Stimulated activated CD4-positive, alpha-beta T cell treated with anti-CD3 and anti-CD28 coated beads, Interleukin-15, amount 100 ng/mL, for 1 hour (primary cell): ENCODE results near the gene CST8.

ENCODE experiments used
- DNase-seq, 2 donors: peaks; one replicate each; pipeline ENCODE4 v3.0.0-alpha.2; 2020; ENCODE audit warnings: low read depth in 1 of 2, low spot score in 1 of 2

The CST8 gene

DNA sequence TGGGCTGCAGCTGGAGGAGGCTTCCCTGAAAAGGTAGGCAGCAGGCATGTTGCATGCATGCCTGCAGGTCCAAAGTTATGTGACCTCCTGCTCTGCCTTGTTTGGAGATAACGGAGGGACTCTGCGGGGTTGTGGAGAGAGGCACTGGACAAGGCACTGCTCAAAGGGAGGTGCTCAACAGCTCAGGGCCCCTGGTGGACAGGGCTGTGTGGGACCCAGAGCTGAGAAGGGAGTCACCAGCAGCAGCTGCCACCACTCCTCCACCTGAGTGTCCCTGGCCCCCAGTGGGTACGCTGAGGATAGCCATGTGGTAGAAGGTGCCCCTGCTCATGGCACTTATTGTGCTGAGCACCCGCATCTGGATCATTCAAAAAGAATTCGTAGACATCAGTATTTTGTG lies 15.5 kb upstream of the CST8 start:
- no peak for DNase-seq

DNA sequence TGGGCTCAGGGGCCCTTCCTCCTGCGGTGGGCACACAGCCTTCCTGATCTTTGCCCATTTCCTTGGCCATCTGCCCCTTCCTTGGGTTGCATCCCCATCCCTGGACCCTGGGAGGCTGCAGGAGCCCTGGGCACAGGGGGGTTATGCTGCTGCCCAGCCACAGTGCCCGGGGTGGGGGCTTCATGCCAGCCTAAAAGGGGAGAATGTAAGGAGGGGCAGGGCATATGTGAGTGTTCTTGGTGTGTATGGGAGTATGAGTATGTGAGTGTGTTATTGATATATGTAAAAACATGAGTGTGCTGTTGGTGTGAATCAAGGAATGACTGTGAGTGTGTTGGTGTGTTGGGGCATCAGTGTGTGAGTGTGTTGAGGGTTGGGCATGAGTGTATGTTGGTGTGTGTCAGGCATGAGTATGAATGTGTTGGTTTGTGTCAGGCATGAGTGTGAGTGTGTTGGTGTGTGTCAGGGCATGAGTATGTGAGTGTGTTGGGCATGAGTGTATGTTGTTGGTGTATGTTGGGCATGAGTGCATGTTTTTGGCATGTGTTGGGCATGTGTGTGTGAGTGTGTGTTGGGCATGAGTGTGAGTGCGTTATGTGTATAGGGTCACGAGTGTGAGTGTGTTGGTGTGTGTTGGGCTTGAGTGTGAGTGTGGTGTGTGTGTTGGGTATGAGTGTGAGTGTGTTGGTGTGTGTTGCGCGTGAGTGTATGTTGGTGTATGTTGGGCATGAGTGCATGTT lies 14.7 kb upstream of the CST8 start:
- no peak for DNase-seq

DNA sequence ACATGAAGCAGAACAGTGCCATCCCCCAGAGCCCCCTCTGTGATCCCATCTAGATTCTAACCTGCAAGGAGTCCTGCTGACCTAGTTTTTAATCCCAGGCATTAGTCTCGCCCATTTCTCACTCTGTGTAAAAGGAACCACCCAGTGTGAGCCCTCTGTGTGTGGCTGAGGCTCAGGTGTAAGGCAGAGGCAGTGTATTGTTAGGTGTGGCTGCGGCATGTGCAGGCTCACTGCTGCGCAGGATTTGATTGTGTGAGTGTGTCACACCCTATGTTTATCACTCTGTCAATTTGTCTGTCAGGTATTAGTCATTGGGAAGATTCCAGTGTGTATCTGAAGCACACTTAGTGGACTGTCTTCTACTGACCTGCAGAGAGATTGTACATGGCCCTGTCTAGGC lies 13.7 kb upstream of the CST8 start:
- no peak for DNase-seq

DNA sequence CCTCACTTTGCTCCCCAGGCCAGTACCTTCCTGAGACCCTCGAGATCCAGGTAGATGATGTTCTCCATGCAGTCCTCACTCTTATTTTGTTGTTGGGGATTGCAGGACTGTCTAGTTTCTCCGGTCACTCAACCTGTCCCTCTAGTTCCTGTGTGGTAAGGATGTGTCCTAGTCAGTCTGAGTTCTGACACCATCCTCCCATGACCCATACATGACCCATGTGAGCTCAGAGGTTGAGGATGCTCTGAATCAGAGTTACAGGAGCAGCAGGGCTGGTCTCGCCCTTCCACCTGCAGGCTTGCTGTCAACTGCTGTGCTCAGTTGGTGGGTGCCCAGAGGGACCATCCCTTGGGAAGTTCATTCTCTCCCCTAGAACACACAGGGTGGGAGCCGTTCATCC lies 11.9 kb upstream of the CST8 start:
- no peak for DNase-seq

DNA sequence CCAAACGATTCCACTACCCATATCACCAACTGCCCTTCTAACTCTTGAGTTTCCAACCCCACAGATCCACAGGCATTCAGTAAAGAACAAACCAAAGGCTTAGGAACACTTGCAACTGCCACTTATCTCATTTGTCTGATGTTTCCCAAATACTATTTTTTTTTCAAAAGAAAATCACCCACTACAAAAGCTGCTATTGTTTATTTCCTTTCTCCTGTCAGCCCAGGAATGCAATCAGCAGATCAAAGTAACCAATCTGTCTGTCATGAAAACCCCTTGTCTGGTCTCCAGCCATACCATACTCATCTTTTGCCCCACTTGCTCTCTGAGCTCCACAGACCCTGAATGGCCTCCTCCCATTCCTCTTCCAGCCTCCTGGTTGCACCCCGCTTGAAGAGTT lies 8.8 kb upstream of the CST8 start:
- DNase-seq = no peak

DNA sequence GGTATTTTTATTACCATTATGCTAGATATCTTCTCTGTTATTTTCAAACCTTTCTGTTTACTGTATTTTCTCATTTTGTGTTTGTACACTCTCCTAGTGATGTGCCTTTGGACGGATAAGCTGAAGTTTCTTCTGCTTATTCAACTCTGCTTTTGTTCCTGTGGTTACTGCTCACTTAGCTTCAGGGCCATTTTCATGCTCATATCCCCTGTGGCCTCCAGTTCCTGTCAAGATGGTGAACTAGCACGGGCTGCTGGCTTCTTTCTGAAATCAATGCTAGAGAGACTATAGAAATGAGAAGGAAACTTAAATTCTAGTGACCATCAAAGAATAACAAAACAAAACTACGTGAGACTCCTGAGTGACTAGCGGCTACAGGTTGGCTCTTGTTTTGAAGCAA lies 6.8 kb upstream of the CST8 start:
- DNase-seq = no peak

DNA sequence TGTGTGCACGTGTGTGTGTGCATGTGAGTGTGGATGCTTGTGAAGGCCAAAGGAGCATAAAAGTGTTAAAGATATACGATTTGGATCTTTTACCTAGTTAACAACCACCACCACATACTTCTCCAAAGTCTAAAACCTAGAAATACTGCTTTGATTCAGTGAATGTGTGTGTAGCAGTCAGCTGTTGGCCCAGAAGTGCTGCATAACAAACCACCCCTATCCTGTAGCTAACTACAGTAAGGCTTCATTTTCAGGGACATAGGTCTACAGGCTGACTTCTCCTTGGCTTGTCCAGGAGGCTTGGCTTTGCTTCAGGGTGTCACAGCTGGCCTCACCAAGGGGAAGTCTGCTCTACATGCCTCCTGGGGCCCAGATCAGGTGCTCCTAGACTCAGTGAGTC lies 2.4 kb upstream of the CST8 start:
- no peak for DNase-seq

DNA sequence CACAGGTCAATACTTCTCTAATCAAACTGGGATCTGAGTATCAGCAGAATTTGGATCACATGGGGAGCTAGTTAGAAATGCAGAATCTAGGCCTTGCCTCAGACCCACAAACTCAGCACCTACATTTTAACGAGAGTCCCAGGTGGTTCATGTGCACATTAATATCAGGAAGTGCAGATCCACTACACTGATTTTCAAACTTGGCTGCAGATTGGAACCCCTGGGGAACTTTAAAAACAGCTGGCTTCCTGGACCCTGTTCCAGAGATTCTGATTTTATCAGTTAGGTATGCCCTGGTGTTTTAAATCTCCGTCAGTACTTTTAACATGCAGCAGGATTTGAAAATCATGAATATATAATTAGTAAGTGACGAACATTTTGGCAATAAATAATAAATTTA lies 1.9 kb upstream of the CST8 start:
- no peak for DNase-seq

DNA sequence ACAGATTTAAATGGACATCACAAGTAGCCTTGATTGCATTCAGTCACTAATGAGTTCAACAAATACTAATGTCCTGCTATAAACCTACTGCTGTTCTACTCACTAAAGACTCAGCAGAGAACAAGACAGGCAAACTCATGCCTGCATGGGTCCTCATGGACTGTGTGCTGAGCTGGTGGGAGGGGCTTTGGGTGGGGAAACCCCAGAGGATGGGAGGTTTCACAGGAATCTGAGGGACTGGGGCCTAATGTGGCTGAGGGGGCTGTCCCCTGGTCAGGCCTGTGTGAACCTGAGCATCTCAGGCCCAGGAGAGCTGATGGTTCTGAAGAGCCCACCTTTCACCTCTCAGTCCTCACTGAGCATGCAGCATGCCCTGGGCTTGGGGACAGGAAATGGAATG lies 1.4 kb downstream of the CST8 start:
- DNase-seq = no peak

DNA sequence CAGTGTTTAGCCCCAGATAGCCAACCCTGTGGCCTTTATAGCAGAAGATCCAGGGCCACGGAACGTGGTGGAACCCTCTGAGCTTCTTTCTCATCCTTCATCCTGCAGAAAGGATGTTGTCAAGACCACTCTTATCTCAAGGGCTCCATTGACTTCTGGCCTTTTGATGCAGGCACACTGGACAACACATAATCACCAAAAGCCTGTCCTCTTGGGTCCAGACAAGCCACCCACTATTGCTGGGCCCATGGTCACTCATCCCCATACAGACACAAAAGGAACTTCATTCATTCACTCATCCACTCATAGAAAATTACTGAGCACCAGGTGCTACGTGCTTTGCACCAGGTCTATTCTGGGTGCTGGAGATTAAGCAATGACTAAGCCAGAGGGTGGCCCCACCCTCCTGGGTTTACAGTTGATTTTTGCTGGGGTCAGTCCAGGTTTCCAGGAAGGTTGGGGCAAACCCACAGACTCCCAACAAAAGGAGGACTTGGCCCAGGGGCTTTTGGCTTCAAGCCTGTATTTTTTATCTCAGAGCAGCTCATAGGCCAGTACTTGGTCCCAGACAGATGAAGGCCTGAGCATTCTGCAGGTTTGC lies 2.4 kb downstream of the CST8 start:
- no peak for DNase-seq

DNA sequence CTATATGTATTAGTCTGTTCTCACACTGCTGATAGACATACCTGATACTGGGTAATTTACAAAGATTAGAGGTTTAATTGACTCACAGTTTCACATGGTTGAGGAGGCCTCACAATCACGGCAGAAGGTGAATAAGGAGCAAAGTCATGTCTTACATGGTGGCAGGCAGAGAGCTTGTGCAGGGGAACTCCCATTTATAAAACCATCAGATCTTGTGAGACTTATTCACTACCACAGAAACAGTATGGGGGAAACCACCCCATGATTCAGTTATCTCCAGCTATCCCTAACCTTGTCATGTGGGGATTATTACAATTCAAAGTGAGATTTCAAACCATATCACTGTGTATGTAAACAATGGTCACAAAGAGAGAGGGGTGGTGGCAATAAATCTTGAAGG lies 6.6 kb downstream of the CST8 start:
- DNase-seq = no peak

DNA sequence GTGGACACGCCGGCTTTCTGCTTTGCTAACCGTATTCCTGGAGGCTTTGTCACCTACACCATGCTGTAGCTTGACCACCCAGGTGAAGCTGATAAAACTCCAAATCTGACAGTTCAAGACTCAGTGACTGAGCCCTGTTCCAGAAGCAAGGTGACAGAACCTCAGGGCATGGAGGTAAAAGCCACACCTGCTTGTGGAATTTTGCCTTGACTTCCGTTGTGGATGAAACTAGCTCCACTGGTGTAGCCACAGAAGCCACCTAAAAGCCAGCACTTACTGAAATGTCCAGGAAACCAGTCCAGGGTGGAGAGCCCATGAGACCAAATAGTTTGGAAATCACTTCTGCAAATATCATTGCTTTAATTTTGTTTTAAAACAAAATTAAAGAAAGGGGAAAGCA lies 11.0 kb downstream of the CST8 start:
- no peak for DNase-seq

DNA sequence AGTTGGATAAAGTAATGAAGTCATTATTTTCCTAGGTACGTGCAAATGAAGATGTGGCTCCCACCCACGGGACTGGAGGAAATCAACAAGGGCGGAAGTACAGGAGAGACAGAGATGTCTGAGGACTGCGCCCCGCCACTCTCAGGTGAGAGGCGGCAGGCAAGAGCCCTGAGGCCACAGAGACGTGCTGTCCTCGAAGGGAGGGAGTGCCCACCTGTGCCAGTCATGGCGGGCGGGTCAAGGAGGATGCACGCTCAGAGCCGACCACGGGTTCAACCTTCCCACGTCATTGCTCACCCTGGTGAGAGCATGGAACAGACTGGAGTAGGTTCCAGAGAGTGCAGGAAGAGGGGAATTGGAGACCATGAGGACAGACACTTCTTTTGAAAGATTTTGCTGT lies 12.7 kb downstream of the CST8 start:
- no peak for DNase-seq

DNA sequence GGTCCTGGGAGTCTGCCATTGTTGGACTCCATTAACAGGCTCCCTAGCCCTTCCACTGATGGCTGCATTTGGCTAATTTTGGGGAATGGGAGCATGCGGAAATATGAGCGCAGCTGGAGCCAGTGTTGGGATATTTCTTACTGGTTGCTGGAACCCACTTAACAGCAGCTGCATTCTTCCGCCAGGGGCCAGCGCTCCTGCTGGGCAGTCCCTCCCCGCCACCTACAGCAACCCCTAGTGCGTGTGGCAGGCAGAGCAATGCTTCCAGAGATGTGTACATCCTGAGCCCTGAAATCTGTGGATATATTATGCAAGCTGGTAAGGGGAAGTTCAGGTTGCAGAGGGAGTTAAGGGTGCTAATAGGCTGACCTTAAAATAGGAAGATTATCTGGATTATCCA lies 16.4 kb downstream of the CST8 start:
- no peak for DNase-seq

DNA sequence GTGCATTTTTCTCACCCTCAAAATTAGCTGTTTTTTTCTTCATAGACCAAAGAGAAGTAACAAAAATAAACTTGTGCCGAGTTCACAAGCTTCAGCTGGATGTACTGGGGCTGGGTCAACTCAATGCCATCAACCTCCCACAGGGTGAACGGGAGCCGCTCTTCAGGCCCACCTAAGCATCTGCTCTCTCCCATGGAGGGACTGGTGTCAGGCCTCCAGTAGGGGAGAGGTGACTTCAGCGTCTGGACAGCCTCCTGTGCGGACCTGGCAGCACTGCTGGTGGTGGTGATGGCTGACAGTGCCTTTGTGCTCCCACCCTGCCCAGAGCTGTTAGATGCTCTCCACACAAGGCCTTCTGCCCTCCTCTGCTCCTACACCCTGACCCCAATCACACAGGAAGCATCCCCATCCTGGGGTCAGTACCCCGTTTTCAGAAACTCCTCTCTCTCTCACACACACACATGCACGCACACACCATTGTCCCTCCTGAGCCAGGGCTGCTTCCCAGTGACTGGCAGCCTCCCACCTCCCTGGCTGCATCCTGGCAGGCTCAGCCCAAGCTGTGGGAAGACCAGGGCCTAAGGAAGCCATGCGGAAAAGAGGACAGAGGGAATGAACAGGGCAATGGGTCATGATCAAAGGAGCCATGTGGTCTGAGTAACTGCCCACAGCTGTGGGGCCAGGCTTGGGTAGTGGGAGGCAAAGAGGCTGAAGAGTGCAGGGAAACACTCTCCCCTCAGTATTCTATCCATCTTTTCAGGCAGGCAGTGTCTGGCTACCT lies 17.7 kb downstream of the CST8 start:
- DNase-seq = no peak

DNA sequence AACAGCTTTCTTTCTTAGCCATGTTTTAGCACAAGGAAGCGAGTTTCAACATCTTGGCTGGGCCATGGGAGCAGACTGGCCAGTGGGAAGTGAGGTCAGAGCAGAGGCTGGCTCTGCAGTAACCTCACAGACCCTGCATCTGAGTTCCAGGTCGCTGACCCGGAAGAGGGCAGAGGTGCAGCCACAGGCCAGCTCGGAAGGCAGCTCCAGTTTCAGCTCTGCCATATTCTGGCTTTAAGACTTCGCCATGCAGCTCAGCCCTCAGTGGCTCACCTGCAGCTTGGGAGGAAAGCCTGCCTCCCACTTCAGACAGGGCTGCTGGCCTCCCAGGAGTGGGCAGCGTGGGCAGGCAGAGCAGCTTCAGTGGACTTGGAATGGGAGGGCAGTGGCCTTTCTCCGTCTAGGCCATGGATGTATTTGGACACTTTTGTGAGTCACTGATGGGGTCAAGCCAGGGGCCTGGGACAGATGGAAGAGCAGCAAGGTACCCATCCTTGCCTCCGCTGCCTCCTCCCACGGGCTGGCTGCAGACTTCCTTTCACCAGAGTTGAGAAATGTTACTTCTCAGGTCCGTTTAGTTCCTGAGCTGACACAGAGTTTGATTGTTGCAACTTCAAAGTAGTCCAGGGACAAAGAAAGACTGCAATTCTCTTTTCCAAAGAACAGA lies 18.5 kb downstream of the CST8 start:
- DNase-seq = no peak

DNA sequence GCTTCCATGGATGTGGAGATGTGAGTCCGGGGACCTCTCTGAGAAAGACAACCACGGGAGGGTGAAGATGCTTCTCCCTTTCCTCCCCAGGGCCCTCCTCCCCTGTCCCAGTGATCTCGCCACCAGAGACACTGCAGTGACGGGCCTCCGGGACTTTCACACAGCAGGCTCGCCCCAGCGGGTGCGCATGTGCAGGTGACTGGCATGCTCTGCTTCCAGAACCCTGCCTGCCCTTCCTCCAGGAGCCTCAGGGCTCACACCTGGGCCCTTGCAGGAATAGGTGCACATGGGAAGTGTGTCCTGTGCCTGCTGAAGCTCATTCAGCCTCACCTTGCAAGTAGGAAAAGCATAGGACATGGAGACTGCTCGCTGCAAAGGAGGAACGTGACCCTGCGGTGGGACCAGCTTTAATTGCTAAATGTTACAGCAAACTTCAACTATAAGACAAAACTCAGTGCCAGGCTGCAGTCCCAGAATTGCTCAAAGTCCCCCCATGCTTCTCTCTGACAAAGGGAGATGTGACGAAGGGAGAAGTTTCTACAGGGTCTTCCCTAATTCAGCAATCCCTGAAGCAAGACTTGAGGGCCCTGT lies 19.2 kb downstream of the CST8 start:
- DNase-seq = no peak

DNA sequence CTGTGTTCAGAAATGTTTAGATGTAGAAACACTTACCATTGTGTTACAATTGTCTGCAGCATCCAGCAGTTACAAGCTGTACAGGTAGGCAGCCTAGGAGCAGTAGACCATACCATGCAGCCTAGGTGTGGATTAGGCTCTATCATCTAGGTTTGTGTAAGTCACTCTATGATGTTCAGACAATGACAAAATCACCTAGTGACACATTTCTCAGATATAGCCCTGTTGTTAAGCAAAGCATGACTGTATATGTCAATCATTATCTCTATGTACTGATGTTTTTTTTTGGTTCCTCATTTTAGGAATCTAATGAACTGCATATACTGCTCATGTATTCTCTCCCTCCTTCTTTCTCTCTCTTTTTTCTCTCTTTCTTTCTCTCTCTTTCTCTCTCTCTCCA lies 22.2 kb downstream of the CST8 start:
- no peak for DNase-seq

DNA sequence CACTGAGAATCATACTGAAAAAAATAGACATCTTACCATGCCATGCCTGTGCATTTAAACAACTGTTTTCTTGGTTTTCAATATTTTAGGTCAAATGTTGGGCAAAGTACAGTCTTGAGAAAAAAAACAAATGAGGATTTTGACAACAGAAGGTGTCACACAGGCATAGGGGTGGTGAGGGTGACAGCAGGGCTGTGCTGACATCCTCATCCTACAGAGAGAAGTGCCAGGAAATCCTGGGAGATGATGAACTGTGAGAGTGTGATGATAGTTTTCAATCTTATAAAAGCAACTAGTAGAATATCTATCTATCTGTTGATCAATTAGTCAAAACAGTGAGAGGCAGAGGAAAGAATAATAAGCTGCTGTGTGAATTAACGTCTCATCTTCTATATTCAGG lies 23.9 kb downstream of the CST8 start:
- DNase-seq = no peak

DNA sequence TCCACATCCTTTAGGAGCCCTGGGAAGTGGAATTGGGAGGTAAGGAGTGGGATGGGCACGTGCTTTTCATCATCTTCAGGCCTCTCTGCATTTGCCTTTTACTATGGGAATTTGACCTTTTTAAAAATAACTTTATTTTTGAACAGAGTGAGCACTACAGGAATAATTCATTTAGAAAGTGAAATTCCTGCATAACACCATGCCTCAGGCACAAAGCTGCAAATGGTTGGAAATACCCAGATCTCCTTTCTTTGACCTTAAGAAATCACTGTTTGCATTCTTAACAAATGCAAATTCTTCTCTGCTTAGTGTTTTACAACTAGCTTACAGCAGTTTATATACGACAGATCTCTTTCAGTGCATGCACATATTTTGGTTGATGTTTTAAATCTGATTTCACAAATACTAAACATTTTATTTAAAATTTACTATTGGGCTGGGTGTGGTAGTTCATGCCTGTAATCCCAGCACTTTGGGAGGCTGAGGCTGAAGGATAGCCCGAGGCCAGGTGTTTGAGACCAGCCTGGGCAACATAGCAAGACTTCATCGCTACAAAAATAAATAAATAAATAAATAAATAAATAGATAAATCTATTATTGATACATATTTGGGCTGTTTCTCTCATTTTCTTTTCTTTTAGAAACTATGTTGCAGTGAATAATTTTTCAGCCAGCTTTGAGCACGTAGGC lies 24.5 kb downstream of the CST8 start:
- no peak for DNase-seq

DNA sequence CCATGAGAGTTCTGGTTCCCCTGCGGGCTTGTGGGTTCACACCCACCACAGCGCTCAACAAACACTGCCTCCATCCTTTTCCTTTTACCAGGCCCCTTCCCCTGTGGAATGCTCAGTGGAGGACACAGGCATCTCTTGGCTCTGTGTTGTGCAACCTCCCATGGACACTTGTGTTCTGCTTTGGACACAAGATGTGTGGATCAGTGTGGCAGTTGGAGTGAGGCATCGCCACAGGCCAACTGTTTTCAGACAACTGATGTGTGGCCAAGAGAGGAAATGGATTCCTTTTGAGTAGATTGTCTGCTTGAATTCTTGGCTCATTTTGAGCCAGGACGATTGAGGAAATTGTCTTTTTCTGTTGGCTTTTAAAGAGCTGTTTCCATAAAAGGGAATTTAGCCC lies 26.8 kb downstream of the CST8 start:
- no peak for DNase-seq
